ENCODE results near the gene DDX41.
"Not testable (repeated sequence)": the region's sequence is repeated elsewhere in the genome, so short reads cannot be mapped to it uniquely, and the experiment has no call there.

The DDX41 gene

DNA sequence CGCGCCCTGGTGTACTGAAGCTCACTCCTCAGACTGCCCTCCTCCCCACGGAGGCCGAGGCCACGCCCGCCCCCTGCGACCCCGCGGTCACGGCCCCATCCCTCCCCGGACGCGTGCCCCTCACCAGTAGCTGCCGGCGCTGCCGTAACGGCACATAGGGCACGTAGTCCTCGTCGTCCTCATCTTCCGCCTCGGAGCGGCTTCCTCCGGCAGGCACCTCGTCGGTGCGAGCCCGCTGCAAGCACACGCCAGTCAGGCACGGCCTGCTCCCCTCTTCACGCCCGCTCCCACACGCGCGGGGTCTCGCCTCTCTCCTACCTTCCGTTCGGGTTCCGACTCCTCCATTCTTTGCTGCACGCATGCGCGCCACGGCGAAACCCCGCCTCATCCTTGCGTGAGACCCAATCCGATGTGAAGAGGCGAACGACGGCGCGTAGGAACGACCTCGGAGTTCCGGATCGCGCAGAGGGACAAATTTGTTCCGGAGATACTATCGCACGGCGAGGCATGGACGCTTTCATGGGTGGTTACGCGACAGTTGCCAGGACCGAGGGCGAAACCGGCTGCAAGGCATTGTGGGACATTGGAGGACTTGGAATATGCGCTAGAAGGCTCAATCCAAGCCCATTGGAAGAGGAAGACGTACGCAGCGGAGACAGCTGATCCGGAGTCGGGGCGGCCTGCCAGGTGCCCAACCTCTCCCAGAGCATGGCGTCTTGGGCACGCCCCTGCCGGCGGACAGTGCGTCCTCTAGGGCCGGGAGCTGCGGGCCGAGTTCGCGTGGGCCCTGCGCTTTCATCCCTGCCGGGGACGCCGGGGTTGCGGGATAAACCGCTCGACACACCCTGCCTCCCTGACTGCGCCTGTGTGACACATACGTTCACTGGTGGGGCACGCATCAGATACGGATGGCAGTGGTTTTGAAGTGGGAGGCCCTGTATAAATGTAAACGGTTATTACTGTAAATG is at the start of gene DDX41:
DDX41 (minus strand) TSS at position 361 of the 968 bp plus-strand sequence; CDS start at position 345, 16 bp downstream.
- DNase-seq (ENCODE audit: low read depth in 2 of 2, low spot score in 1 of 2): peak; percentile 83 to 91

DNA sequence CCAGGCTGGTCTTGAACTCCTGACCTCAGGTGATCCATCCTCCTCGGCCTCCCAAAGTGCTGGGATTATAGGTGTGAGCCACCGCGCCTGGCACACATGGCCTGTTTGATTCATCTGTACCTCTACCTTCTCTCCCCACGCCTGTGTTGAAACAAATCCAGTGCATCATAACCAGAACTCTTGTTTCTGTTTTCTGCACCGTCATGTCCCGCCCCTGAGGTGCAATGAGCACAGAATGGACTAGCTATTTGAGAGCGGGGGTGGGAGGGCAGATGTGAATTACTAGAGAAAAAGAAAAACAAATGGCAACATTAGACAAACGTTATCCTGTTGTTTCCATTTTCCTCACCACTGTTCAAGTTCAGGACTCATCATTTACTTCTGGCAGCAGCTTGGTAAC is 48.3 kb upstream of the DDX41 start:
- no peak for DNase-seq (ENCODE audit: low read depth in 2 of 2, low spot score in 1 of 2)

DNA sequence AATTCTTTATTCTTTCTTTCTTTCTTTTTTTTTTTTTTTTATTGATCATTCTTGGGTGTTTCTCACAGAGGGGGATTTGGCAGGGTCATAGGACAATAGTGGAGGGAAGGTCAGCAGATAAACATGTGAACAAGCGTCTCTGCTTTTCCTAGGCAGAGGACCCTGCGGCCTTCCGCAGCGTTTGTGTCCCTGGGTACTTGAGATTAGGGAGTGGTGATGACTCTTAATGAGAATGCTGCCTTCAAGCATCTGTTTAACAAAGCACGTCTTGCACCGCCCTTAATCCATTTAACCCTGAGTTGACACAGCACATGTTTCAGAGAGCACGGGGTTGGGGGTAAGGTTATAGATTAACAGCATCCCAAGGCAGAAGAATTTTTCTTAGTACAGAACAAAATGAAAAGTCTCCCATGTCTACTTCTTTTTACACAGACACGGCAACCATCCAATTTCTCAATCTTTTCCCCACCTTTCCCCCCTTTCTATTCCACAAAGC is 42.7 kb upstream of the DDX41 start:
- DNase-seq (ENCODE audit: low read depth in 2 of 2, low spot score in 1 of 2): not testable (repeated sequence)

DNA sequence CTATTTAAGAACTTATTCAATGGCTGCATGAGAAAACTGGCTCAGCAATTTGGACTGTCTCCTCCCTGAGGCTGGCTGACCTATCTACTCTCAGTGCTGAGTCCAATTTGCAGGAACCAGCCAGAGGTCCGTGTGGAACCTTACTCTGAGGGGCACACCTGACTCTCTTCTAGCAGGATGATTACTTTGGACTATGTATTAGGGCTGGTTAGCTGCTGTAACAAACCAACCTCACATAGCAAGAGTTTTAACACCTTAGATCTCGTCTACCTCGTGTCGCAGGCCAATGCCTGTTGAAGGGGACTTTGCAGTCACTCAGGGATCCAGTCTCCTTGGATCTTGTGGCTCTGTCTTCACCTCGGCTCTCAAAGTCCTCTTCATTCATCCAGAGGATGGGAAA is 41.0 kb upstream of the DDX41 start:
- no peak for DNase-seq (ENCODE audit: low read depth in 2 of 2, low spot score in 1 of 2)

DNA sequence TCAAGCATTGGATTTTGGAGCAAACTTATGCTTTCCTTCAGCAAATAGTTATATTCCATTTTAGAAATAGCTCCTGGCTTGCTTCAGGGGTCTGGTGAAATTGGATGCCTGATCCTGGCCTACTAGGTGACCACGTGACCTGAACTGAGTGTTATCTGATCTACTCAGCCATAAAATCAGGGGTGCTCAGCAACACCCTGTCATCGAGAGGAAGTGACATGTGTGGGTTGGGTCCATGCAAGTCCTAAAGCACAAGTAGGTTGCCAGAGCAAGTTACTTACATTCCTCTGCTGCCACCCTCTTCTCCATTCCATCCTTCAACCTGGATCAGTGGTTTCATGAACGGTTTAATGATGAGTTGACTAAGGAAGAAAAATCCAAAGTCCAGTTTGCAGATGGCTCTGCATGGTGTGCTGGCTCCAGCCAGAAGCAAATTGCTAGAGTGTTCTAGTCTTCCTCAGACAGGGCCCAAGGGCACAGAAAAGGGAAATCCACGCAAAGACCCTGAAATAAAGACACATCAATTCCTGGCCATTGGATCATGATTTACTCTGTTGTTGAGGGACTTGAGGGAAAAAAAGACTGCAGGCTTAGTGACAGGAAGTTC is 40.4 kb upstream of the DDX41 start:
- DNase-seq (ENCODE audit: low read depth in 2 of 2, low spot score in 1 of 2): no peak

DNA sequence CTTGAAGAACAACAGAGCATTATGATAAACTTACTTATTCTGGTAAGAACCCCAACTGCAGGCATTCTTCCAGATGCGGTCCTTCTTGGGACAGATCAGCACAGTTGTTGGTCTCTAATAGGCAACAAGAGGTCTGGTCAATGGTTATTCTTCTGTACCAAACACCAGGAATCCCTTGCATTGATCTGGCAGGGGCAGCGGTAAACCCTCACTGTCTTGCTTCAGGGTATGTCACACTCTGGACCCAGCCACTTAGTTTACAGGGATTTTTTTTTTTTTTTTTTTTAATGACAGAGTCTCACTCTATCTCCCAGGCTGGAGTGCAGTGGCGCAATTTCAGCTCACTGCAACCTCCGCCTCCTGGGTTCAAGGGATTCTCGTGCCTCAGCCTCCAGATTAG is 38.9 kb upstream of the DDX41 start:
- no peak for DNase-seq (ENCODE audit: low read depth in 2 of 2, low spot score in 1 of 2)

DNA sequence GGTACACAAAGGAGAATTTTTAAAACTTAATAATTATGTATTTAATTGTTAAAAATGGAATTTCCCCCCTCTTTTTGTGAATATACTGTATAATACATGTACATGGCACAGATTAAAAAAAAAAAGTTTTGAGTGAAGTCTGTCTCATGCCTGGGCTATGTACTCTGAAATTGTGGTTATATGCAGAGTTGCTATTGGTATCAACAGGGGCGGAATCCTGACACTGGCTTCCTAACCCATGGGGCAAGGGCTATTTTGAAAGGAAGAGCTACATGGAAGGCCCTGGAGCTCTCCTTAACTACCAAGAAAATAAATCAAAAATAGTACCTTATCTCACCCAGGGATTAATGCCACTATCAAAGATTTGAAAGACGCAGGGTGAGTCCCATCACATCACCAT is 38.5 kb upstream of the DDX41 start:
- no peak for DNase-seq (ENCODE audit: low read depth in 2 of 2, low spot score in 1 of 2)

DNA sequence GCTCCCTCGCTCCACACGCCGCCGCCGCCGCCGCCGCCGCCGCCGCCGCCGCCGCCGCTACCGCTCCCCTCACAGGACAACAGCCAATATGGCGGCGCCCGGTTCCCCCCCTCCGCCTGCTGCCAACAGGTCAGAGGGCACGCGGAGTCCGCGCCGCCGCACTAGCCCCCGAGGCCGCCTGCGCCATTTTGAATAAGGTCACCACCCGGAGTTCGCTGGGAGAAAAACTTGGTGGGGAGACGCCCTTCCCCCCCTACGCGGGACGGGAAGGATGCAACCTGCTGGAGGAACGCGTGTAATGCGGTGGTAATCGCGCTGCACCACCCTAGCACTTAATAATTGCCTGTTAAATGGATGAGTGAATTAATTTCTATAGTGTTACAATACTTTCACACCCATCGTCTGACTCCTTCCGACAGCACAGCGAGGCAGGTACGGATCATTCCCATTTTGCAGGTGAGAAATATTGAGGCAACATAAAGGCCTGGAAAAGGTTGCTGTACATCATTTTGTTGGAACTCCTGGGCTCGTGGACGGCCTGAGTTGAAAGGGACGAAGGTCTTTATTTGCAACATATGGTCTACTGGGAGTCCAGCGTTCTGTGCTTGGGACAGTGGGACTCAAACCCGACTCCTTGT is 37.8 kb upstream of the DDX41 start, which contains the start of gene FAM193B:
FAM193B (minus strand) TSS at position 90 of the 638 bp plus-strand sequence. CDS start 105 bp downstream, outside the sequence.
- DNase-seq (ENCODE audit: low read depth in 2 of 2, low spot score in 1 of 2): peak; percentile 89

DNA sequence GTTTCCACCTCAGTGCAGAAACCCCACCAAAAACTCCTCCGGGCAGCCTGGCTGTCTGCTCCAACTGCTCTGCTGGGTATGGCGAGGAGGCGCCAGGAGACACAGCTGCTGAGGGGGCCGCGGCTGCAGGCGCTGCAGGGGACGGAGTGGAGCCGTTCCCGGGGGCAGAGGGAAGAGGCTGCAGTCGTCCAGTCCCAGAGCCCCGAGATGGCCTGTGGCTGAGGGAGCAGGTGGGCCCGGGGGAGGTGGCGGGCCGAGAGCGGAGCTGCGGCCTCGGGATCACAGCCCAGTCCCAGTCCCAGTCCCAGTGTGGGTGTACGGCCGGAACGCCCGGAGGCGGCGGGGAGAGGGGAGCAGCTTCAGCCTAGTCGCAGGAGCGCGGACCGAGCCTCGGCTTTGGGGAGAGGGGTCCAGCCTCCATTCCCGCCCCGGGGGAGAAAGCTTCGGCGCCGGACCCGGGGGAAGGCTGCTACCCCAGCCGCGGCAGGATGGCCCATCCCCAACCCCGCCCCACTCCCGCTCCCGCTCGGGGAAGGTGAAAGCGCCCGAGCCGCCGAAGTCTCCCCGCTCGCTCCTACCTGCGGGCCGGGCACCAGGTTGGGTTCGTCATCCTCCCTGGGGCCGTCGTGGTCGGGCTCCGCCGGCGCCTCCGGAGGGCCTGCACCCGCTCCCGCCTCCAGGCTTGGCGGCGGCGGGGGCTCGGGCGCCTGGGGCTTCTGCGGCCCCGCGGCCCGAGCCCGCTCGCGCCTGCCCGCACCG is 37.1 kb upstream of the DDX41 start:
- DNase-seq (ENCODE audit: low read depth in 2 of 2, low spot score in 1 of 2): no peak

DNA sequence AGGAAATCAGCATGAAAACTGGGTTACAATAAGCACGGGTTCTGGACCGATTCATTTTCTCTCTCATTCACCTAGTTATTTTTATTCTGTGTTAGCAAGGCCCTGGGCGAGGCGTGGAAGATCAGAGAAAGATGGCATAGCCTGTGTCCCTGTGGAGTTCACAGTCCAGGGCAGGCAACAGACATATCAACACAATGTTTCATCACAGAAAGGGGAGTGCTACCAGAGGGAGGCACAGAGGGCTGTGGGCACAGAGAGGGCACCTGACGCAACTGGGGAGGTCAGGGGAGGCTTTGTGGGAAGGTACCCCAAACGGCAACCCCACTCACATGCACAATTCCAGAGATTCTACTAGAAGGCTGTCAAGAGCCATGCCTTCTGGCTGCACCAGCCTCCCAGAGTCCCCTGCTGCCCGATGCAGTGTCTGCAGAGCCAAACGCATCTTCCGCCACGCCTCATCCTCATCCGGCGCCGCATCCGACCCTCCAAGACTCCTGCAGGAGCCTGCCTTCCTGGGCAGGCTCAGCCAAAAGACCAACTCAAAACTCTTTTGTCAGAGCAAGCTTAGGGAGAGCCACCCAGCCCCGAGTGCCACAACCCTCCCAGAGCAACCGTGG is 36.2 kb upstream of the DDX41 start:
- no peak for DNase-seq (ENCODE audit: low read depth in 2 of 2, low spot score in 1 of 2)

DNA sequence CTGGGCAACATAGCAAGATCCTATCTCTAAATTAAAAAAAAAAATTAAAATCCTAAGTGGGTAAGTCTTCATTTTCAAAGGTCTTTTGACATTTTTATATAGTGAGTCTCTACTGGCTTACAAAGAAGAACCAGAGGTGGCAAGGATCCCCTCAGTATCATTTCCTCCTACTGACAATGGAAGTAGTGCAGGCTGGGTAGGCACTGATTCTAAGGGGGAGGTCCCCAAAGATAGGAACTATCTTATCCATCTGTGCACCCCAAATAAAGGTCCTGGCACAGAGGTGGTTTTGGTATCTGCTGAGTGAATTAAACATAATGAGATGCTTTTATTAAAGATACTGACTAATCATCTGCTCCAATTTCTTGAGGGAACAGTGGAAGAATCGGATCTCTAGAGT is 33.4 kb upstream of the DDX41 start:
- DNase-seq (ENCODE audit: low read depth in 2 of 2, low spot score in 1 of 2): no peak

DNA sequence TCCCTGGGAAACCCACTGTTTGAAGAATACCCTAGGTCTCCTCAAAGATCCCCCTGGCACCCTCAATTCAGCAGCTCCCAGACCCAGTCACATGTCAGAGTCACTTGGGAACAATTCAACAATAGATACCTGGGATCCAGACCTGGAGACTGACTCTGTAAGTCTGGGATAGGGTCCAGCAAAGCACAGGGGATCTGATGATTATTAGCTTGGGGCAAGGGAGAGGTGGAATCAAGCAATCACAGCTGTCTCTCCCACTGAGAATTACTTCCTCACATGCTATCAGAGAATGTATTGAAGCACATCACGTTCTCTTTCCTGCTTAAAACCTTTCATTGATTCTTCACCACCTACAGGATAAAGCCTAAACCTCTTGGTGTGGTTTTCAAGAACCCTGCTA is 31.7 kb upstream of the DDX41 start:
- no peak for DNase-seq (ENCODE audit: low read depth in 2 of 2, low spot score in 1 of 2)

DNA sequence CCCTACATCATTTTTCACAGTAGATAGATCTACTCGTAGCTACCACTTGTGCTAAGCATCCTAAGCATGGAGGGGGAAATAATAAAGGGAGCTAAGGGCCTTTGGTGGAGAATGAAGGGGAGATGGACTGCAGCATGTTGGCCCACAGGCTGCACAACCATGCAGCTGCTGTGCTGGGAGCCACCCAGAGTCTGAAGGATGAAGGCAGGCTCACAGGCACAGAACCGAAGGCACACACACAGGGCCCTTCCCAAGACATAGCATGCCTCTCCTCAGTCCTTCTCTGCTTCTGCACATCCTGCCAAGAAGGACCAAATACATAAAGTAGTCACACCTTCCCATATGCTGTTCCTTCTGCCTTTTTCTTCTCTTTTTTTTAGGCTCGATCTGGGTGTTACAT is 31.0 kb upstream of the DDX41 start:
- DNase-seq (ENCODE audit: low read depth in 2 of 2, low spot score in 1 of 2): no peak

DNA sequence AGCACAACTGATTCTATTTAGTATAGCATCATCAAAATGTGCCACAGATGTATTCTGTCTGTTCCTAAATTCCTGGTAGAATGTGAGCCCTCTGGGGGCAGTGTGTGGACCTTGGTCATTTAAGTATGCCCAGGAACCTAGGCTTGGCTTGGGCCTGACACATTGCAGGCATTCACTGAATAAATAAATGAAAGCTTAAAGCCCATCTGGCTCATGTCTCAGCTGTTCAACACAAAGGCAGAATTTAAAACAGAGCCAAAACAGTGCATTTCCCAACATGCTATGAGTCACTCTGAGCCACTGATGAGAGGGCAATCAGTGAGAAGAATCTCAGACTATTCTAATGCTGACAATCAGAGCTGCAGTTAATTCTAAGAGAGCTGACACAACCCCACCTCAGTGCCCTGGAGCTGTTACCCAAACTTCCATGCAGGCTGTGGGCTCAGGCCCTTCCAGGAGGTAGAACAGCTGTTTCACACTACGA is 29.5 kb upstream of the DDX41 start:
- no peak for DNase-seq (ENCODE audit: low read depth in 2 of 2, low spot score in 1 of 2)

DNA sequence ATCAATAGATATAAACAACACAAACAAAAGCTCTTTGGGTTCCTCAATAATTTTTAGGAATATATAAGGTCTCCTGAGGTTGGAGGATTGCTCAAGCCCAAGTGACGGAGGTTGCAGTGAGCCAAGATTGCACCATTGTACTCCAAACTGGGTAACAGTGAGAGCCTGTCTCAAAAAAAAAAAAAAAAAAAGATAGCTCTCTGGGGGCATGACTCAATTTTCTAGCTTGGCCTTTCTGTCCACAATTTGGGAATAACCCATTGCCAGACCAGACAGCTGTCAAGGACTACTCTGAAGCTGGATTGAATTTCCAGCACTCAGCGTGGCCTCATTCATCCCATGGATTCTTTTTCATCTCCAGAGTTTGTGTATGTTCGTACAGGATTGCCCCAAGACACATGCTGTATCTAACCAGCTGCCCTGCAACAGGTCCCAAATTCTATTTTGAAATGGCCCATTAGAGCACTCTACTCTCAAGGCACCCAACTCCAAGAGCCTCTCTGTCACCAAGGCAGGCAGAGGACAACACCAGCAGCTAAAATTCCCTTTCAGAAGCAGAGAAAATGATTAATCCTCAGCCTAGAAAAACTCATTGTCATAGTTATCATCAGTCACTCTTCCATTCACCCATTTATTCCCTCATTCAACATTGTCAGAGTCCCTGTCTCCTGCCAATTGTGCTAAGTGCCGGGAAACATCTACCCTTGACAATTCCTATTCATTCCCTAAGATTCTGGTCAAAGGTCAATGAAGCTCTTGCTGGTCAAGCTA is 28.9 kb upstream of the DDX41 start:
- no peak for DNase-seq (ENCODE audit: low read depth in 2 of 2, low spot score in 1 of 2)

DNA sequence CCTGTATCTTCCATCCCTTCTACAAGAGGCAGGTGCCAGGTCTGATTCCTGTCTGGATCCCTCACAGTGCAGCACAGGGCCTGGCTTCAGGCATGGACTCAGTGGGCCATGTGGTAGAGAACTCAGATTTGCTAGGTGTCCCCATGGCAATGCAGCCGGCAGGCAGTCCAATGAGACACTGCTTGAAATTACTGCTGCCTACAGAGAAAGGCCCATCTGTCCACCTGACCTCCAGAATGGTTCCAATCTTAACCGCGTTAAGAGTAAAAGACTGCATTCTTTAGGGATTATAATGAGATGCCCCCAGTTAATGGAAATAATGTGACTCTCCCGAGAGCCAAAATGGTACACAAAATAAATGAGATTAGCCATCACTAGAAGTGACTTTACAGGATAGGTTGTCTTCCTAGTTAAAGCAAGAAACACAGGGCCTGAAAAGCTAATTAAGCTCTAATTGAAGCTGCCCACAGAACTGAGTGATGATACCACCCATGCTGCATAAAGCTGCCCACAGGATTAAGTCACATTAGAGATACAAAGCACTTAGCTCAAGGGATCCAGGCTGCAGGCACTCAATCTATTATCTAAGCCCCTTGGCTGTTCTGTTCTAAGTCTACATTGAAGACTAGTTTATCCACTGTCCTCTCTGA is 26.2 kb upstream of the DDX41 start:
- no peak for DNase-seq (ENCODE audit: low read depth in 2 of 2, low spot score in 1 of 2)

DNA sequence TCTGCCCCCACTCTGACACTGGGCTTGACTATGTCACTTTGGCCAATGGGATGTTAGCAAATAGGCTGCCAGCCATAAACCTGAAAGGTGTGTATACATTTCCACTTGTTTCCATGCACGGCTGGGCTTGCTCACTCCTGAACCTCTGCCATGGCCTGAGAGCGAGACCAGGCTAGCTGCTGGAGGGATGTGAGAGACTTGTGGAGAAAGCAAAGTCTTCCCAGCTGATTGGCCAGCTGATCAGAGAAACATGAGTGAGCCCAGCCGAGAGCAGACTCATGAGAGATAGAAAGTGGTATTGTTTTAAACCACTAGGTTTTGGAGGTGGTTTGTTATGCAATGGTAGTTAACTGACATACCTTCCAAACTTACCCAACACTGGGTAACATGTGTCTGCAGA is 23.7 kb upstream of the DDX41 start:
- no peak for DNase-seq (ENCODE audit: low read depth in 2 of 2, low spot score in 1 of 2)

DNA sequence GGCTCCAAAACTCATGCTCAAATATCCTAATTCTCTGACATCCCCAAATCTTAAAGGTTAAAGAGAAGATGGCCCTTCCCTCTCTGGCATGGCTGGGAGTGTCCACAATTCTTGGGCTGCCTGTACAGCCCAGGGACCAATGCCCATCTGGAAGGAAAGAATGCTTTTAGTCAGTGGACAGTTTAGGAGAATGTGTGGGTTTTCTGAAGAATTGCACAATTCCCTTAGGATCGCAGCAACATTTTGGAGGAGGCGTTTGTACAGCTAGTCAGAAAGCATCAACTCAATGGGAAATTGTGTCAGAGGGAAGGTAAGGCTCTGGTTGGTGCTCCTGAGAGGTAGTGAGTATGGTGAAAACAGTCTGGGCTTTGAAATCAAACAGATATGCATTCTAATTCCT is 22.6 kb upstream of the DDX41 start:
- DNase-seq (ENCODE audit: low read depth in 2 of 2, low spot score in 1 of 2): no peak

DNA sequence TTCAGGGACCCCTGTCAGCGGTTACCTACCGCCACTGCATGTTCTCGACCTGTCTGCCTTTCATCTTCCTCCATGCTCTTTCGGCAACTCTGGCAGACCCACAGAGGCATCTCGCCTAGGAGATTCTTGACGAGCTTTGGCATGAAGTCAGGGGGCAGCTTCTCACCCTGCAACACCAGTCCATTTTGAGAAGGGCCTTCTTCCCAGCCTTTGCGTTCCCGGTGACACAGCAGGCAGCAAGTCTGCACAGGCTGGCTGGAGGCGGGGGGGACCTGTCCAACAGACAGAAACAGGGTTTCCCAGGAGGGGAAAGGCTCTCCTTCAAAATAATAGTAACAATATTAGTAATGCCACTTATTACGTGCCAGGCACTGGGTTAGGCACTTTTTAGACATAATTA is 22.1 kb upstream of the DDX41 start:
- DNase-seq (ENCODE audit: low read depth in 2 of 2, low spot score in 1 of 2): no peak

All from stimulated activated CD8-positive, alpha-beta memory T cell treated with anti-CD3 and anti-CD28 coated beads, Interleukin-4, amount 100 ng/mL, for 1 hour (primary cell).